GM18867 (cell line): ENCODE measurements around the gene ATXN7L1.
"Not testable (repeated sequence)": the region's sequence is repeated elsewhere in the genome, so short reads cannot be mapped to it uniquely, and the experiment has no call there.

Experiments
- ATAC-seq: cut with Tn5 transposase; IDR thresholded peaks from one replicate; pipeline ENCODE4 v1.9.1; 2021; ENCODE audit warnings: mild to moderate bottlenecking, moderate library complexity; ENCODE audit not compliant: unreplicated experiment

The ATXN7L1 gene

DNA sequence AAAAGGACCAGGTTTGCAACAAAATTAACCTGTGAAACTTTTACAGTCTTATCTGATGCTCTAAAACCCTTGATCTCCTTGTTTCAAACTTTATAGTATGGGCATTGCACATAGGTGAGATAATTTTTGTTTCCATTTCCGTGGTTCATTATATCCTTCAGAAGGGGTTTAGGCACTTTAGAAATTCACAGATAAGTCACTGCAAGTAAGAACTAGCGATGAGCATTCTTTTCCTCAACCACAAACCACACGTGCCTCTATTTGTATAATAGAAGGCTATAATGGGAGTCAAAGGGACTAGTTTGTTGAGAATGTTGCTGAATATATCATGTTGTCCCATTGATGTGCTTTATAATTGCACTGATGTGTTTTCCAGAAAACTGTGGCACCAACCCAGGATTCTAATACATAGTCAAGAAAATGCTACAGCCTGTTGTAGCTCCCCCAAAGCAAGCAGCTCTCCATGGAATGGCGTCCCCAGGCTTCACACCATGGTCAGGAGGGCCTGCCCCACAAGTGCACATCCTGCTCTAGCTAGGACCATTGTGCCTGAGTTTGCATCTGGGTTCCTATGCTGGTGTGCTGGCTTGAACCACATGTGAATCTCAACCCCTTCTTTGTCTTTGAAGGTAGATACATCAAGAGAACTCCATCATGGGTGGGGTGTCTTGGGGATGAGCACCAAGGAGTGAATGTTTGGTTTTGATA, 14.0 kb upstream of the ATXN7L1 start:
- ATAC-seq: no peak

DNA sequence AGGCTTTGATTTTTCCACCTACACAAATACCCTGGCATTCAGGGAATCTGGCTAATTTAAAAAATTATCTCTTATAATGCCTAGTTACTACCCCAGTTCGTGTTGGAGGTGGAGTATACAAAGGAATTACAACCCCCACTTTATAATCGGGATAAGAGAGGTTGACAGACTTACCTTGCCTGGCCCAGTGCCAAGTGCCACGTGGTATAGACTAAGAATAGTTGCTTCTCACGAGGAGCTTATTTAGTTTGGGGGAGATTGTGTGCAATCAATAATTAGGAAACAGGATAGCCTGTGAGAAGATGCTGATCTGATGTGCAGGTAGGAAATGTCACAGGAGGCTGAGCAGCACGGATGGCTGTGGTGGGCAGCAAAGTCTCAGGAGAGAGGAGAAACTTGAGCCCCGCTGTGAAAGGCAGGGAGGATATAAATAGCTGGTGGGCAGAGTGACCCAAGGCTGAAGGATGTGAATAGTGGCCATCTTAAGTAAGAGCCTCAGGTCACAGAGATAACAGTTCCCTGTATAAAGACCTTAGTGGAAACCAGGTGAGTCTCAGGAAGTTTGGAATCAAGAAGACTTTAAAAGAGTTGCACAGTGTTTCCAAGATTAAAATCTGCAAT, 11.3 kb upstream of the ATXN7L1 start:
- no peak for ATAC-seq

DNA sequence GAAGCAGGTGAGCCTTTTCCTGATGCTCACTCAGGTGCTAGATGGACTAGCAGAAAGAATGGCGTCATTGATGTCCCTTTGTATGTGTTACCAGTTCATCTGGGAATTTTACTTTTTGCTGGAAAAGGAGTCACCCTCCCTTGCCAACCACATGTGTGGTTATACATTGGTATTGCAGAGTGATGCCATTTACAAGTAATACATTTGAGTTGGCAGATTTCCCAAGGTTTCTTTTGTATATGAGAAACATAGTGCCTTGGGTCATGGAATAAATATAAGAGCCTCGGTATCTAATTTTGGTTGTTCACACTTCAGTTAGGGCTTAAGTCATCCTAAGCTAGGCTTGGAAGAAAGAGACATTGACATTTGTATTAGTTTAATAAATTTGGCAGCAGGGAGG, 10.4 kb upstream of the ATXN7L1 start:
- ATAC-seq: no peak

DNA sequence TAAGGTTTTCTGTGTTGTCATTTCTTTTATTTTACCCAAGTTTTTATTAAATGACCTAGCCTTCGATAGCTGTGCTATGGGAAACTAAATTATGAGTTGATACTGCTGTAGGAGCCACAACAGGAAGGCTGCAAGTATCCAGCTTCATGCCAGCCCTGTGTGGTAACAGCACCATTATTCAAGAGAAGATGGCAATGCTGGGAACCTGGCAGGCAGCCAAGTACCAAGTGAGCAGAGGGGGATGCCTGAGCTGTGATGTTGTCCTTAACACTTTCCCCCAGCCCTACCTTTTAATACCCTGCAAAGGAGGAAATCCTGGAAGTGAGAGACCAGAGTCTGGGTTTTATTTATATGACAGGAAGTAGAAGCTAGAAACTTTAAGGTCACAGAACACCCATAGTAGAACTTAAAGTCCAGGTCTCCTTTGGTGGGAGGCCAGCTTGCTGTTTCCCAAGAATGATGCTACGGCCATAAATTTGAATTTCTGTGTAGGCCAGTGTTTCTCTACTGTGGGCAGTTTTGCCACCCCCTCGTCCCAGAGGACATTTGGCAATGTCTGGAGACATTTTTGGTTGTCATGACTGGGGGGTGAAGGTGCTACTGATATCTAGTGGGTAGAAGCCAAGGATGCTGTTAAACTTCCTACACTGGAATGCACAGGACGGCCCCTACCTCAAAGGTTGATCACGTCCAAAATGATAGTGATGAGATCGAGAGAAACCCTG, 9.2 kb upstream of the ATXN7L1 start:
- no peak for ATAC-seq

DNA sequence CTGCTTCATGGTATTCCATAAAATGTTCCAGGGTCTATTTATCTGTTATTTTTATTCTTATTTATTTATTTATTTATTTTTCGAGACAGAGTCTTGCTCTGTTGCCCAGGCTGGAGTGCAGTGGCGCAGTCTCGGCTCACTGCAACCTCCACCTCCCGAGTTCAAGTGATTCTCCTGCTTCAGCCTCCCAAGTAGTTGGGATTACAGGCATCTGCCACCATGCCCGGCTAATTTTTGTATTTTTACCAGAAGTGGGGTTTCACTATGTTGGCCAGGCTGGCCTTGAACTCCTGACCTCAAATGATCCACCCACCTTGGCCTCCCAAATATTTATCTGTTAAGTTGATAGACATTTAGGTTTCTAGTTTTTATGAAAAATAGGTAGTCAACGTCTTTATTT, 6.8 kb upstream of the ATXN7L1 start:
- not testable (repeated sequence) for ATAC-seq

DNA sequence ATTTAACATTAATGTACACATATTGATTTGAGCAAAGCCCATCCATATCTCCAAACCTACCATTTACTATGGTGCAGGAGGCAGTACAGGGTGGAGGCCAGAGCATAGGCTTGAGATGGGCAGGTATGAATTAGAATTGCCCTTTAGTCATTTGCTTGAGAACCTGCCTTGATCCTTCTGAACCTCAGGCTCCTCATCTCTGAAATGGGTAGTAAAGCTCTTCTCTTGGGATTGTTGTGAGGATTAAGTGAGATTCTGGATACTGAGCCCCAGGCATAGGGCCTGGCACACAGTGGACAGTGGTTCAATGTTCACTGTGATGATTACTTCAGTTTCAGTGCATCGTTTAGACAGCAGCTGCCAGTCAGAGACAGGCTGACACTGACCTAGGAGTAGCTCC, 5.0 kb upstream of the ATXN7L1 start:
- ATAC-seq: no peak

DNA sequence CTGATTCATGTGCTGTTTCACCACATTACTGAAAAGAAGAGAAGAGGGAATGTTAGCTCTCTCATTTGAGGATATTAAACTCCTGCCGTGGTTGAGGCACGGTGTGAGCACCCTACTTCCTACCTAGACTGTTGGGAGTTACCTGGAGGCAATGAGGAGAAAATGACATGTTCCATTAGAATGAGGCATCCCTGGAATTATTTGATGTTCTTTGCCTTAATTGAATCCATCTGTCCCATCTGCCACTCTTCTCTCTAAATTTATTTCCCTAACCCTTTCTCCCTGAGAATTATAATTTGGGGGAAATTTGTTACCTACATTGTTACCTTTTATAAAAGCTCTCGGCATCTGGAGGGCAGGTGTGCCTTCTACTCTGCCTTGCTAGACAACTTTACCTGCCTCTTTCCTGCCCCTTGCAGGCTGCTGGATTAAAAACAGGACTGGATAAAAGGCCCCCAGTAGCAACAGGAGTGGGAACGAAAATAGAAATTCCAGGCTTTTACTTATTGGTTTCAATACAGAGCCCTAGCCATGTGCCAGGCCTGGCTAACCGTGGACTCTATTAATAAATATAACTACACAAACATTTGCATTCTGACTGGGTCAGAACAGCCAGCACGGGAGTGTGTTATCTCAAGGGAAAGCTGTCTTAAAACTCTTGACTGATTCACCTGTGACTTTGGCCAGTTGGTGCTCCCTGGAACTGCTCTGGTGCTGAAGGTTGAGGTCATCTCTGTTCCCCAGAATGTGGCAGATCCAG, 4.4 kb upstream of the ATXN7L1 start:
- no peak for ATAC-seq

DNA sequence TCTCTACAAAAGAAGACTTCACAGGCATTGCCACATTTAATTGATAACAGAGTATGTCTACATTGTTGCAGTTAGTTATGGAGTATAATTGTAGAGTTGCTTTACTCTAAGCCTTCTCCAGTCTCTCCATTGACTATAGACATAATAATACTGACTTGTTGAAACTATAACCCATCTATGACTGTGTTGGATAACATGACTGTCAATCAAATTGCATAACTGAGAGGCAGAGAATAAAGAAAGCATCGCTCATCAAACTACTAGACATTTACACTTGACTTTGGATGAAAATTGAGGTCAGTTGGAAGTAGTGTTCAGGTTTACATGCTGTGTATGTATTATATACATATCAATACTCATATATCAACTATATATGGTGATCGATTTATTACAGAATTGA, 3.4 kb upstream of the ATXN7L1 start:
- no peak for ATAC-seq

DNA sequence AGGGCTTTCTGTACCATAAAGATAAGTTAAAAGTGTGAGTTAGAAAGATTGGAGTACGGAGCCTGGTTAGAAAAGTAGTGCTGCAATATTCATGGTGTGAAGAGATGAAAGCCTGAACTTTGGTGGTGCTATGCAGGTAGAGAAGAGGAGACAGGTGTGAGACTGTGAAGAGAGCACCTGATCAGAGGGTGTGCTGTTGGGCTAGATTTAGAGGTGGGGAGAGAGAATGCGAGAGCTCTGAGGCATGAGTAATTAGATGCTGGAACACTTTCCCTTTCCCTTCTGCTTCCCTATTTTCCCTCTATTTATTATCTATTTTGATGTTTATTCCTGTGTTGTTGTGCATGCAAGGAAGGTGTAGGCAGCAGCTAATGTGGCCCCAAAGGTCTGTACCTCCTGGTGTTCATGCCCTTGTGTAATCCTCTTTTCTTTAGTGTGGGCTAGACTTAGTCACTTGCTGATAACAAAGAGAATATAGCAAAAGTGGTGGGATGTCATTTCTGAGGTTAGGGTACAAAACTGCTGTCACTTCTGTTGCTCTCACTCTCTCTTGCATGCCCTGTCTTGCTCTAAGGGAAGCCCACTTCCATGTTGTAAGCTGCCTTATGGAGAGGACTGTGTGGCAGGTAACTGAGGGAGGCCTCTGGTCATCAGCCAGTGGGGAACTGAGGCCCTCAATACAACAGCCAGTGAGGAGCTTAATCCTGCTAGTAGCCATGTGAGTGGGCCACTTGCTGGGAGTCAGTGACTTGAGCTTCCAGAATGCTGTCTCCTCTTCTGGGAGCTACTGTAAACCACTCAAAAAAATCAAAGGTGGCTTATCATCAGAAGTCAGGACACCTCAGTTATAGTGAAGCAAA, 2.6 kb upstream of the ATXN7L1 start:
- ATAC-seq: no peak

DNA sequence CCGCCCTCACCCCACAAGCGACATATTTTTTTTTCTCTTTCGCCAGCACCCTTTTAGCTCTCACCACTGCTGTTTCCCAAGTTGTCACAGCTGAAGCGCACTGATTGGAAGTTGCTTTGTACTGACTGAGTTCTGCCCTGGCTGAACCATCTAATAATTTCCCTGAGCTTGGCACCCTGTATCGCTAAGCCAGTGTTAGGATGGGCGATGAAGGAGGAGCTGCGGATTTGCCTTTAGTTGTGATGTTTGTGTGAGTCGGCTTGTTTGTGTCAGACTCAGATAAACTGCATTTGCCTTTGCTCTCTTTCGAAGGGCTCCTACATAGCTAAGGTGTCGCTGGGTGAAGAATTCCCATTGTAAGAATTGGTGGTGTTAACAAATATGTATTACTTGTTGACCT, 1.3 kb upstream of the ATXN7L1 start:
- no peak for ATAC-seq

DNA sequence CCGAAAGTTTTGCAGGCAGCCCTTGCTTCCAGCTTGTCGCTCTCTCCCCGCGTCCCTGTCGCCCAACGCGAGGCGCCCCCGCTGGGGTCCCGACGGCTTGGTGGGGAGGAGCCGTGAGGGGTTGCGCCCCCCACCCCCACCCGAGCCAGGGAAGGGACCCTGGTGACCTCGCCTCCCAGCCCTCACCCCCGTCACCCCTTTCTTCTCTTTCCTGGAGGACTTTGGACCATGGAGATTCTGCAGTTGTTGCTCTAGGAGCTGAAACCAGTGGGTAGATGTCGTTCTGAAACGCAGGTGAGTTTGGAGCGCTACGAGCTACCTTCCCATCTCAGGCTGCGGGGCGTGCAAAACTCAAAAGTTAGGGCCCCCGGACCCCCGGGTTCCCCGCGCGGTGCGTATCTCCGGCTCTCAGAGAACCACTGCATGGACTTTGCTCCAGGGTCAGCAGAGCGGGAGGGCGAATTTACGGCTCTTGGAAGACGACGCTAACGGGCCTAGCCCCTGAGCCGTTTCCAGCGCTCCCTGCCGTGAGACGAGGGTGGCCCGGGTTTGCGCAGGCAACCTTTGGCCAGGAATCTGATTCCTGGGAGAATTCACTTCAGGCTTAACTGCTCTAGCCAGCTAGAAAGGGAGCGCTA, 684 bp upstream of the ATXN7L1 start:
- ATAC-seq: no peak

DNA sequence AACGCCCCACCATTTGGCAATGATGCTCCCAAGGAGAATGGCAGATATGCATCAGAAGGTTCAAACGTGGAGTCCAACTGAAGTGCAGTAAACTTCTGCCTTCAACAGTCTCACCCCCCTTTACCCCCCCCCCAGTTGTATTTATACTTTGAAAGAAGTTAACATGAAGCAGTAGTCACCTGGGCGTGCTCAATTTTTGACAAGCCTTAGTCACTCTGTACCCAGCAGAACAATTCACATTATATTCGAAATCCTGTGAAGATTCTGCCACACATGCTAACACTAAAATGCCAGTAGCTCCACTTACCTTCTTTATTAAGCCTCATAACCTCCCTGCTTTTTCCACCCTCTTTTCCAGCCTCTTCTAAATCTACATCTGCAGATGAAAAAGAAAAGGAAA, 894 bp downstream of the ATXN7L1 start:
- no peak for ATAC-seq

DNA sequence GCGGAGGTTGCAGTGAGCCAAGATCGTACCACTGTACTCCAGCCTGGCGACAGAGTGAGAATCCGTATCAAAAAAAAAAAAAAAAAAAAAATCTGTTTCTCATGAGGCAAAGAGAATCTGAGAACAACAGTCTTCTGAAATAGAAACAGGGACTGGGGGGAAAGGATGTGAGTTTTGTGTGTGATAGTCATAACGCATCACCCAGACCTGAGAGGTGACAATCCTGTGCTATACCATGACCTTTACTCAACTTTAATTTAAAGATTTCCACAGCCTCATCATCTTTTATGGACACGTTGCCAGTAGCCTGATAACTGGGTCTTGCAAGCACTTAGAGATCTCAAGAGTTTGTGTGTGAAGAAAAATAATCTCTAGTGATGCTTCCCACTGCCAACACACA, 2.3 kb downstream of the ATXN7L1 start:
- no peak for ATAC-seq

DNA sequence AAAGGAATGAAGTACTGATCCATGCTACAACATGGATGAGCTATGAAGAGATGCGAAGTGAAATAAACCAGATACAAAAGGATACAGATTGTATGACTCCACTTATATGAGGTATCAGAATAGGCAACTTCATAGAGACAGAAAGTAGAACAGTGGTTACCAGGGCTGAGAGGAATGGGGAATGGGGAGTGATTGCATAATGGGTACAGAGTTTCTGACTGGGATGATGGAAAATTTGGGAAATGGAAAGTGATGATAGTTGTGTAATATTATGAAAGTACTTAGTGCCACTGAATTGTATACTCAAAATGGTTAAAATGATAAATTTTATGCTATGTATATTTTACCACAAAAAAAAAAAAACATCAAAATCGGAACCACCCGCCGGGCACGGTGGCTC, 3.9 kb downstream of the ATXN7L1 start:
- no peak for ATAC-seq

DNA sequence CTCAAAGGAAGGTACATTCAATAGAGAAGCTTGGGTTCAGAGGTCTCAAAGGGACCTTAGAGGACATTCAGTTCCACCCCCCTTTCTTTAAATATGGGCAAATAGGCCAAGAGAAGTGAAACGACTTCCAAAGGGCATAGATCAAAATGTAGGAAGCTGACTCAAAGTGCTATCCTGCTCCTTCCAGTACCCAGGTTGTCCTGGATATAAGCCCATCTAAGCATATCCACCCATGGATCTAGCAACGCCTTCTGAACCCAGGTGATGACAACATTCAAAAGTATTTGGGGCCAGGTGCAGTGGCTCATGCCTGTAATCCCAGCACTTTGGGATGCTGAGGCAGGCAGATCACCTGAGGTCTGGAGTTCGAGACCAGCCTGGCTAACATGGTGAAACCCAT, 5.3 kb downstream of the ATXN7L1 start:
- ATAC-seq: no peak

DNA sequence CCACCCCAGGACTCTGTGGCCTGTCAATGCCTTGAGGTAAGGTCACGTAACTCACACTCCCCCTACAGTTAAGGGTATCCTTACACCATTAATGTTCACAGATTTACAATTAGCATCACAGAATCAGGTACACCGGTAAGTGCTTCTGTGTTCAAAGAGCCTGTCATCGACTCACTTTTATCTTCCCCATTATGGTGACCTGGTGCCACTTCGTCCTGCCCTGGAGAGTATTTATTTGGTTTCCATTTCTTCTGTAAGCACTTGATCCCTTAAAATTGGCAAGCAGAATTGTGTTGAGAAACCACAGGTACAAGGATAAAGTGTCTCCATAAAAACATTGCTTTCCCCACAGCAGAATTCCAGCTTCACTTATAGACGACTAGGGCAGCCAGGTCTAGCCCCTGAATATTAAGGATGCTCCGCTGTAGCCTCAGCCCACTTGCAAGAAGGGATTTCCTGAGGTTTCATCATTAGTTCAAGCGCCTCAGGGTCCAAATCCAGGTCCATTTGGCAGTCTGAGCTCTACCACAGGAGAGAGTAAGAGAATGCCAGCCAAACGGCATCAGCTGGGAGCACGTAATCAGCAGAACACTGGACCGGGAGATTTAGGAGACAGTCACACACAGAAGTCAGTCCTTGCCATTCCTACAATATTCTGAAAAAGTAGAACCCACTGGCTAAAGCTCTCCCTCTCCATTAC, 10.1 kb downstream of the ATXN7L1 start:
- no peak for ATAC-seq

DNA sequence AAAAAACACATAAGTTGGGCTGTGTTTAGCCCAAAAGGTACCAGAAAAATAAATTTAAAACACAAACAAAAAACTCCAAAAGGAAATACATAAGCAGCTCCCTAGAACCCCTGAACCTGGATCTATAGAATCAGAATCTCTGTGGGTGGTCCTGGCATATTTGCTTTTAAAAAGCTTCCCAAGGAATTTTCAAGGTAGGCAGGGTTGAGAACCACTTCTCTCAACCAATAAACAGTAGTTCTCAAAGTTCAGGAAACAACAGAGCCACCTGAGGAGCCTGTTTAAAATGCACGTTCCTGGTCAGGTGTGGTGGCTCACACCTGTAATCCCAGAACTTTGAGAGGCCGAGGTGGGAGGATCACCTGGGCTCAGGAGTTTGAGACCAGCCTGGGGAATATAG, 12.5 kb downstream of the ATXN7L1 start:
- ATAC-seq: no peak

DNA sequence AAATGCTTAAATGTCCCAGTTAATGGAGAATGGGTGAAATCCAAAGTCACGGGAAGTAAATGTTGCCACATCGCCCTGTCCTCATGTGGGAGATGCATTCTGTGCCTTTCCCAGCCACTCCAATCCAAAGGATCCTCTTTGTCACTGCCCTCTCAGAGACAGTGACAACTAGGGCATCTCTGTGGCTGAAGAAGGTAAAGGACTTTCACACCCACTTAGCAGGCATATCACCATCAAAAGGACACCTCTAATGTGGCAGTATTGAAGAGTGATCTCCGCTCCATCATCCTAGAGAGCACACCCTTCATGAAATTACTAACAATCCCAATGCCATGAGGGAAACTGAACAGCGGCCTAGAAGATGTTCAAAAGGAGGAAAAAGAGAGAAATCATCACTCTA, 13.6 kb downstream of the ATXN7L1 start:
- ATAC-seq: no peak

DNA sequence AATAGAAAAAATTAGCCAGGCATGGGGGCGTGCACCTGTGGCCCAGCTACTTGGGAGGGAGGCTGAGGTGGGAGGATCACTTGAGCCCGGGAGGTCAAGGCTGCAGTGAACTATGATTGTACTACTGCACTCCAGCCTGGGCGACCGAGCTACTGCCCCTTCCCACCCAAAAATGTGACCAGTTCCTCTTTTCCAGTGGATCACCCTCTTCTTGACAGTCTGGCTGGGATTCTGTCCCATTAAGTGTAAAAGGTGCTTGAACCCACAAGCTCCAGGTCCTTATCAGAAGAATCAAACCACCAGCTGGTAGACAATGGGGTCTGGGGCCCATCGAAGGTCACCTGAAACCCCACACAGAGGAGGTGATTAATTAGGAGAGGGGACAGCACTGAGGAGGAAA, 14.1 kb downstream of the ATXN7L1 start:
- ATAC-seq: no peak

DNA sequence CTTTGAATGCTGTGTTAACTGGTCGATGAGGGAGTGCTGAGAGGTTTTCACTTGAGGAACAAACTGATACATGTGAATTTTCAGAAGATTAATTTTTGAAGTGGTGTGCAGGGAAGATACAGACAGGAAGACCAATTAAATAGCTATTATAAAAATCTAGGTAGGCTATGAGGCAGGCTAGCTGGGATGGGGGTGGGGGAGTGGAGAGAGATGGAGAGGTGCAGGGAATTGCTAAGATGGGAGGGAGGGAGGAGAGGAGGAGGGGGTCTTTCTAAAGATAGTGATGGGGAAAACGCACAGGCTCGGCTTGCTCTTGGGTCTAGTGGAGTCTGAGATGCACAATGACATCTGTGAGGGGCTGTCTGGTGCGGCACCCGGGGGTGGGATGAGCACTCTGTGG, 15.2 kb downstream of the ATXN7L1 start:
- no peak for ATAC-seq
